OCI-LY7 (cell line): ENCODE measurements around the gene CHRNG. TPM values are rescaled to one million over a fixed set of nuclear protein-coding genes. Genes with fewer than 3 reads are reported as not detected.

Experiments
- BruUV-seq: library from RNA; stranded (reverse); fragments of 400-500 nt; replicated peaks from 2 replicates; lab custom pipeline; 2021; lab: Mats Ljungman, UMichigan
- CTCF ChIA-PET: fragments of 300-600 bp; sonication (Branson Sonifier 250); formaldehyde crosslinking; loops from one replicate; lab custom pipeline; 2022; ENCODE audit warnings: antibody characterized with exemption; ENCODE audit not compliant: unreplicated experiment; lab: Charles Lee
- POLR2A ChIA-PET: fragments of 300-600 bp; sonication (Branson Sonifier 250); formaldehyde crosslinking; loops from one replicate; lab custom pipeline; 2022; ENCODE audit warnings: antibody characterized with exemption; lab: Charles Lee
- DNase-seq: peaks from one replicate; pipeline ENCODE4 v3.0.0-alpha.2; 2015; ENCODE audit warnings: low spot score
- H2AFZ ChIP-seq: fragments of 200-600 bp; sonication (generic), shearing (Covaris generic); 2 replicates; pipeline ENCODE4 v1.6.1; 2014; ENCODE audit warnings: mild to moderate bottlenecking, antibody characterized with exemption, low read length, moderate library complexity
- H3K27ac ChIP-seq: fragments of 200-600 bp; sonication (generic); 2 replicates; pipeline ENCODE4 v1.5.1; 2014; ENCODE audit warnings: mixed run types, low read depth, mild to moderate bottlenecking, moderate library complexity, low read length, inconsistent platforms; ENCODE audit not compliant: poor library complexity, severe bottlenecking
- H3K36me3 ChIP-seq: fragments of 200-600 bp; sonication (generic); 2 replicates; pipeline ENCODE4 v1.6.1; 2014; ENCODE audit warnings: mild to moderate bottlenecking, antibody characterized with exemption, low read length, moderate library complexity, mixed read lengths; ENCODE audit not compliant: insufficient read depth
- H3K4me1 ChIP-seq: fragments of 200-600 bp; sonication (generic); 2 replicates; pipeline ENCODE4 v1.5.1; 2014; ENCODE audit warnings: mild to moderate bottlenecking, low read length; ENCODE audit not compliant: insufficient read depth, poor library complexity, severe bottlenecking
- H3K4me2 ChIP-seq: fragments of 200-600 bp; sonication (generic); 2 replicates; pipeline ENCODE4 v1.6.1; 2014; ENCODE audit warnings: mild to moderate bottlenecking, low read length
- H3K4me3 ChIP-seq: fragments of 200-600 bp; sonication (generic); 2 replicates; pipeline ENCODE4 v1.5.1; 2014; ENCODE audit warnings: mild to moderate bottlenecking, low read depth, low read length; ENCODE audit not compliant: poor library complexity, severe bottlenecking
- H3K79me2 ChIP-seq: fragments of 200-600 bp; sonication (generic); 2 replicates; pipeline ENCODE4 v1.6.1; 2016; ENCODE audit warnings: low read depth, mild to moderate bottlenecking, low read length, moderate library complexity, mixed read lengths; ENCODE audit not compliant: insufficient read depth
- H3K9me2 ChIP-seq: fragments of 200-600 bp; sonication (generic); 2 replicates; pipeline ENCODE4 v1.6.1; 2016; ENCODE audit warnings: mild to moderate bottlenecking, low read length, mixed read lengths; ENCODE audit not compliant: insufficient read depth
- H3K9me3 ChIP-seq: fragments of 200-600 bp; sonication (generic); 2 replicates; pipeline ENCODE4 v1.6.1; 2014; ENCODE audit warnings: mild to moderate bottlenecking, mixed run types, low read length, mixed read lengths
- H4K20me1 ChIP-seq: fragments of 200-600 bp; sonication (generic); 2 replicates; pipeline ENCODE4 v1.6.1; 2014; ENCODE audit warnings: mild to moderate bottlenecking, antibody characterized with exemption, low read length, moderate library complexity, mixed read lengths; ENCODE audit not compliant: insufficient read depth
- CTCF ChIP-seq: fragments of 200-600 bp; sonication (generic); conservative IDR thresholded peaks from 2 replicates; pipeline ENCODE4 v1.5.1; 2014; ENCODE audit warnings: mild to moderate bottlenecking, antibody characterized with exemption, low read length, moderate library complexity, mixed read lengths
- EZH2phosphoT487 ChIP-seq: fragments of 200-600 bp; sonication (generic); IDR thresholded peaks from 2 replicates; pipeline ENCODE4 v1.6.1; 2018; ENCODE audit warnings: low read depth, borderline replicate concordance, mild to moderate bottlenecking, mixed run types, antibody characterized with exemption, low read length, moderate library complexity, mixed read lengths
- intact Hi-C: fragments of 100-400 bp; cut with micrococcal nuclease; formaldehyde crosslinking; loops from one replicate; pipeline ENCODE4 v1.10.0; 2022; ENCODE audit not compliant: unreplicated experiment
- total RNA-seq, 2 experiments: library from RNA; depleted of rRNA in 1 of 2; stranded (reverse); fragments of >200 nt in 1 of 2; shearing (Covaris generic) in 1 of 2; gene quantifications; 2 replicates each; pipeline ENCODE4 v1.2.3, GENCODE V29; 2014 to 2022

The CHRNG gene
- total RNA-seq, 2 experiments from 2014 or later: not detected

- intact Hi-C loops: loop anchor here (10.0 kb wide), 1 partner anchor 163 kb away; no protein-coding TSS in a partner anchor
- POLR2A ChIA-PET: interaction anchor here (0.6 kb wide), 1 partner anchor 411 kb away, joined by 6 read pairs; no protein-coding TSS in a partner anchor
These were observed 11.5 kb upstream of the CHRNG start for GRCh38 chr2:232527905-232528470.

GRCh38 chr2:232528746-232529460 lies 10.6 kb upstream of the CHRNG start:
- peak; percentile 33 for DNase-seq
- CTCF ChIA-PET: interaction anchor here (0.6 kb wide), 1 partner anchor 529 kb away, joined by 3 read pairs; no protein-coding TSS in a partner anchor
- Histone ChIP-seq H4K20me1 (no peaks in the 10 kb centered on the region), H3K9me2 (no peaks in the 10 kb centered on the region), H3K36me3 (no peaks in the 10 kb centered on the region), H2AFZ (no peak overlapping the region), H3K27ac (no peak overlapping the region), H3K9me3 (no peaks in the 10 kb centered on the region), H3K4me1 (peaks cover 42% of the 10 kb centered on the region), H3K79me2 (no peaks in the 10 kb centered on the region), H3K4me3 (no peak overlapping the region), H3K4me2 (peak overlapping the region; percentile 16; the same call in 1 of the 2 replicates)
- intact Hi-C loops: loop anchor here (10.0 kb wide), 1 partner anchor 164 kb away; no protein-coding TSS in a partner anchor
- POLR2A ChIA-PET: no interaction called here
- BruUV-seq: no TSS peak
- TF ChIP-seq EZH2phosphoT487 (no peak), CTCF (no peak)

More at GRCh38 chr2:232527905-232528470, 11.5 kb upstream of the CHRNG start:
- DNase-seq: no peak
- no peaks in the 10 kb centered on the region for H3K9me3 ChIP-seq
- H3K4me1 ChIP-seq: peaks cover 39% of the 10 kb centered on the region
- H3K4me2 ChIP-seq: no peak overlapping the region
- no peak overlapping the region for H3K4me3 ChIP-seq
- H3K79me2 ChIP-seq: no peaks in the 10 kb centered on the region
- no peaks in the 10 kb centered on the region for H4K20me1 ChIP-seq
- no peak overlapping the region for H3K27ac ChIP-seq
- H2AFZ ChIP-seq: no peak overlapping the region
- no peak for TF ChIP-seq EZH2phosphoT487
- no peak for TF ChIP-seq CTCF
- H3K36me3 ChIP-seq: no peaks in the 10 kb centered on the region
- CTCF ChIA-PET: no interaction called here
- no TSS peak for BruUV-seq
- H3K9me2 ChIP-seq: no peaks in the 10 kb centered on the region
